ENCODE measurements around the gene ANP32B.
"Not testable (repeated sequence)": the region's sequence is repeated elsewhere in the genome, so short reads cannot be mapped to it uniquely, and the experiment has no call there.

ANP32B gene

GRCh38 chr9:98018347-98018746 is 35.2 kb downstream of the ANP32B start:
- no peak for DNase-seq (ENCODE audit: low read depth)
- TF ChIP-seq, protein P1, sequence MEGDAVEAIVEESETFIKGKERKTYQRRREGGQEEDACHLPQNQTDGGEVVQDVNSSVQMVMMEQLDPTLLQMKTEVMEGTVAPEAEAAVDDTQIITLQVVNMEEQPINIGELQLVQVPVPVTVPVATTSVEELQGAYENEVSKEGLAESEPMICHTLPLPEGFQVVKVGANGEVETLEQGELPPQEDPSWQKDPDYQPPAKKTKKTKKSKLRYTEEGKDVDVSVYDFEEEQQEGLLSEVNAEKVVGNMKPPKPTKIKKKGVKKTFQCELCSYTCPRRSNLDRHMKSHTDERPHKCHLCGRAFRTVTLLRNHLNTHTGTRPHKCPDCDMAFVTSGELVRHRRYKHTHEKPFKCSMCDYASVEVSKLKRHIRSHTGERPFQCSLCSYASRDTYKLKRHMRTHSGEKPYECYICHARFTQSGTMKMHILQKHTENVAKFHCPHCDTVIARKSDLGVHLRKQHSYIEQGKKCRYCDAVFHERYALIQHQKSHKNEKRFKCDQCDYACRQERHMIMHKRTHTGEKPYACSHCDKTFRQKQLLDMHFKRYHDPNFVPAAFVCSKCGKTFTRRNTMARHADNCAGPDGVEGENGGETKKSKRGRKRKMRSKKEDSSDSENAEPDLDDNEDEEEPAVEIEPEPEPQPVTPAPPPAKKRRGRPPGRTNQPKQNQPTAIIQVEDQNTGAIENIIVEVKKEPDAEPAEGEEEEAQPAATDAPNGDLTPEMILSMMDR (conservative IDR thresholded peaks at IDR 0.05; ENCODE audit: low read depth, low read length), result no peak
- H3K4me3 ChIP-seq (ENCODE audit: low read depth, low read length), result no peak overlapping the region

DNA sequence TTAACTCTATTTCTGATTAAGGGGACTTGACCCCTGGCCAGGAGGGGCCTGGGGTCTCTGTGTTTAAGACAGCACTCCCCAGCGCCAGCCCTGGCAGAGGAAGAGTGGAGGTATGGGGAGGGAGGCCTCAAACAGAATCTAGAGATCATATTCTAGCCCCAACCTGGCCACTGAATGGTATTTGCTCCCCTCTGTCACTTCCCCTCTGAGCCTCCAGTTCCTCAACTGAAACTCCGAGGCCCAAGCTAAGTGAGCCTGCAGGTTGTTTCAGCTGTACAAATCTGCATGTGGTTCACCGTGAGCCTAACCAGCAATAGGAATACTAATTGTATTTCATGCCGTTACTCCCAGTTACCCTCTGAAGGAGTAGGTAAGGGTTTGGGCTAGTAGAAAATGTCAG is 36.0 kb downstream of the ANP32B start:
- TF ChIP-seq, protein P1 (conservative IDR thresholded peaks at IDR 0.05; ENCODE audit: low read depth, low read length), result no peak
- H3K4me3 ChIP-seq (ENCODE audit: low read depth, low read length), result no peak overlapping the region
- no peak for DNase-seq (ENCODE audit: low read depth)

DNA sequence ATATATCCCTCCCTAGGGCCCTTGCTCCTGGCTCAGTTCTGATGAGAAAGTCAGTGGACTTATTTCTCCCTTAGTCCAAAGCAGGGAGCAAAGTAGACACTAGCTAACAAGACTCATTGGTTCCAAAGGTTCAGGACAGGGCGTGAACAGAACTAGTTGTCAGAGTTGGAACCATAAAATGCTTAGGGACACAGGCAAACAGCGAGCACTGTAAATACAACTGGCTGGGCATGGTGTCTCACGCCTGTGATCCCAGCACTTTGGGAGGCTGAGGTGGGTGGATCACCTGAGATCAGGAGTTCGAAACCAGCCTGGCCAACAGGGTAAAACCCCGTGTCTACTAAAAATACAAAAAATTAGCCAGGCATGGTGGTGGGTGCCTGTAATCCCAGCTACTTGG is 36.7 kb downstream of the ANP32B start:
- DNase-seq (ENCODE audit: low read depth); H3K4me3 ChIP-seq (ENCODE audit: low read depth, low read length): not testable (repeated sequence)

- TF ChIP-seq, protein P1 (conservative IDR thresholded peaks at IDR 0.05; ENCODE audit: low read depth, low read length), result no peak
- H3K4me3 ChIP-seq (ENCODE audit: low read depth, low read length), result no peak overlapping the region
- no peak for DNase-seq (ENCODE audit: low read depth)
Measured at GRCh38 chr9:98020476-98021145, 37.5 kb downstream of the ANP32B start.

- H3K4me3 ChIP-seq (ENCODE audit: low read depth, low read length), result no peak overlapping the region
- TF ChIP-seq, protein P1 (conservative IDR thresholded peaks at IDR 0.05; ENCODE audit: low read depth, low read length), result no peak
- no peak for DNase-seq (ENCODE audit: low read depth)
Measured at GRCh38 chr9:98021306-98022040, 38.3 kb downstream of the ANP32B start.

DNA sequence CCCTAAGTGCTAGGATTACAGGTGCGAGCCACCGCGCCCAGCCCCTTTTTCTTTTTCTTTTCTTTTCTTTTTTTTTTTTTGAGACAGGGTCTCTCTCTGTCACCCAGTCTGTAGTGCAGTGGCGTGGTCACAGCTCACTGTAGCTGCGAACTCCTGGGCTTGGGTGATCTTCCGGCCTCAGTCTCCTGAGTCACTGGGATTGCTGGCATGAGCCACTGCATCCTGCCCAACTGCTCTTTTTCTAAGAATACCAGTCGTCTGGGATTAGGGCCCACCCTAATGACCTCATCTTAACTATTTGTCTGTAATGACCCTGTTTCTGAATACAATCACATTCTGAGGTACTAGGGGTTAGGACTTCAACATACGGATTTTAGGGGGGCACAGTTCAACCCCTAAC is 39.3 kb downstream of the ANP32B start:
- TF ChIP-seq, protein P1 (conservative IDR thresholded peaks at IDR 0.05; ENCODE audit: low read depth, low read length), result no peak
- H3K4me3 ChIP-seq (ENCODE audit: low read depth, low read length), result no peak overlapping the region
- DNase-seq (ENCODE audit: low read depth), result no peak

GRCh38 chr9:98024702-98025101 is 41.6 kb downstream of the ANP32B start:
- no peak for DNase-seq (ENCODE audit: low read depth)
- TF ChIP-seq, protein P1 (conservative IDR thresholded peaks at IDR 0.05; ENCODE audit: low read depth, low read length), result no peak
- no peak overlapping the region for H3K4me3 ChIP-seq (ENCODE audit: low read depth, low read length)
